Measurements from ENCODE around the gene IQCH.

DNA sequence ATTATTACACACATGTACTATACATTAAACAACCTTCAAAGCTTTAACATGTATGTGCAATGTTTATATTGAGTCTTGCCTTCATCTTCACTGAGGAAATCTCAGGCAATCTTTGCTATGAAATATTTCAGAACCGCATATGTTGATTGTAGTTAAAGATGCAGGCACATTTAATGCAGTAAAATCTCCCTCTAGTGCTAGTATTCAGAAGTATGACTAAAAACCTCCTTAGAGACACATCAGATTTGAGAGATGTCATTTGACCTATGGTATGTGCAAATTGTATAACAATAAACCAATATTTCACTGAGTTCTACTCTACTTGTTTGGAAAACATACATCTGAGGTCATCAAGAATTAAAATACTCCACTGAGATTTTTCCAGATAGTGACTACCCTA is 142.6 kb downstream of the IQCH start:
- TF ChIP-seq, protein P1, sequence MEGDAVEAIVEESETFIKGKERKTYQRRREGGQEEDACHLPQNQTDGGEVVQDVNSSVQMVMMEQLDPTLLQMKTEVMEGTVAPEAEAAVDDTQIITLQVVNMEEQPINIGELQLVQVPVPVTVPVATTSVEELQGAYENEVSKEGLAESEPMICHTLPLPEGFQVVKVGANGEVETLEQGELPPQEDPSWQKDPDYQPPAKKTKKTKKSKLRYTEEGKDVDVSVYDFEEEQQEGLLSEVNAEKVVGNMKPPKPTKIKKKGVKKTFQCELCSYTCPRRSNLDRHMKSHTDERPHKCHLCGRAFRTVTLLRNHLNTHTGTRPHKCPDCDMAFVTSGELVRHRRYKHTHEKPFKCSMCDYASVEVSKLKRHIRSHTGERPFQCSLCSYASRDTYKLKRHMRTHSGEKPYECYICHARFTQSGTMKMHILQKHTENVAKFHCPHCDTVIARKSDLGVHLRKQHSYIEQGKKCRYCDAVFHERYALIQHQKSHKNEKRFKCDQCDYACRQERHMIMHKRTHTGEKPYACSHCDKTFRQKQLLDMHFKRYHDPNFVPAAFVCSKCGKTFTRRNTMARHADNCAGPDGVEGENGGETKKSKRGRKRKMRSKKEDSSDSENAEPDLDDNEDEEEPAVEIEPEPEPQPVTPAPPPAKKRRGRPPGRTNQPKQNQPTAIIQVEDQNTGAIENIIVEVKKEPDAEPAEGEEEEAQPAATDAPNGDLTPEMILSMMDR (conservative IDR thresholded peaks at IDR 0.05 in 1 of 2, IDR thresholded peaks at IDR 0.05 in 1 of 2; ENCODE audit: extremely low read depth in 1 of 2, insufficient read depth in 1 of 2, low read depth in 1 of 2, low read length in 2 of 2): no peak
- no peak for TF ChIP-seq EZH2 (IDR thresholded peaks at IDR 0.05; ENCODE audit: borderline replicate concordance, low read length)

Data from mammary epithelial cell (primary cell).